ENCODE results near the gene VPREB3. TPM values are rescaled to one million over a fixed set of nuclear protein-coding genes. Genes with fewer than 3 reads are reported as not detected.

The VPREB3 gene
- total and polyA plus RNA-seq, 2 donors (not counting 1 experiment from before 2014, with no cell fraction given): 92.7 to 461 TPM

DNA sequence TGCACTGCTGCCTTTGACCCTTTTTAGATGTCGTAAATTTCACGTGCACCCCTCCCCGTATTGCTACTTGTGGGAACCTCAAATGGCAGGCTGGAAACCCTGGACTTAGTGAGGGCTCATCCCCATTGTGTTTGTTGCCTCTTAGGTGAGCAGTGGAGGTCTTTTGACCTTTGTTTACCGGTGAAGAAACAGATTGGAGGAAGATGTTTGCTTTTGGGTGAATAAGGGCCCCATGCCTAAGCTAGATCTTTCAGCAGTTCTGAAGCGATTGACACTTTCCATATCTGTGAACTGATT lies 33.3 kb upstream of the VPREB3 start:
- 0% methylated on average over 4 of the region's 5 CpGs for WGBS (ENCODE audit: insufficient coverage)
- H3K9me3 ChIP-seq (ENCODE audit: control extremely low read depth in 1 of 3, control insufficient read depth in 2 of 3, insufficient read depth in 1 of 3, low read length in 2 of 3): no peaks in the 10 kb centered on the region
- no peaks in the 10 kb centered on the region for H3K27me3 Mint-ChIP-seq
- H2AFZ ChIP-seq (ENCODE audit: insufficient read depth, low read depth, low read length, poor library complexity, severe bottlenecking): peak overlapping the region; percentile 81
- H3K4me1 ChIP-seq (ENCODE audit: control insufficient read depth in 2 of 2, insufficient read depth in 2 of 2, low read length in 2 of 2): peaks cover 48 to 58% of the 10 kb centered on the region in 2 donors
- peak overlapping the region; percentile 91 for H3K27ac Mint-ChIP-seq
- intact Hi-C loops (cut with micrococcal nuclease): loop anchor here (1.0 to 10.0 kb wide), 8 partner anchors 13 to 227 kb away; partner anchors contain the start of genes CABIN1 and MMP11
- H3K79me2 ChIP-seq (ENCODE audit: control insufficient read depth, insufficient read depth, low read length): peaks cover 52% of the 10 kb centered on the region
- POLR2A ChIA-PET: interaction anchor here (1.0 to 2.9 kb wide), 7 partner anchors 12 to 62 kb away, joined by 3 to 29 read pairs (median 9); partner anchors contain the start of genes DERL3, VPREB3 and ZNF70
- H3K4me2 ChIP-seq (replicated peaks; ENCODE audit: low read depth, low read length, poor library complexity, severe bottlenecking): peak overlapping the region; percentile 80
- ATAC-seq (ENCODE audit: low read depth) (no peak), DNase-seq (no peak)
- peaks cover 49% of the 10 kb centered on the region for H4K20me1 ChIP-seq (ENCODE audit: control insufficient read depth, insufficient read depth, low read length, poor library complexity, severe bottlenecking)
- H3K9me3 Mint-ChIP-seq (ENCODE audit: insufficient read depth): no peaks in the 10 kb centered on the region
- peak overlapping the region; percentile 72 to 95 (median 84) for H3K4me3 ChIP-seq (ENCODE audit: control extremely low read depth in 1 of 5, extremely low read depth in 1 of 5, insufficient read depth in 1 of 5, low read depth in 2 of 5, low read length in 4 of 5)
- no peaks in the 10 kb centered on the region for H3K27me3 ChIP-seq (replicated peaks in 1 of 4; ENCODE audit: control extremely low read depth in 1 of 4, control insufficient read depth in 3 of 4, insufficient read depth in 4 of 4, low read length in 3 of 4)
- peak overlapping the region; percentile 95 for H3K4me3 Mint-ChIP-seq
- peak overlapping the region; percentile 95 for H3K9ac ChIP-seq (ENCODE audit: low read length)
- H3K36me3 ChIP-seq (replicated peaks in 1 of 2; ENCODE audit: control extremely low read depth in 1 of 2, control insufficient read depth in 1 of 2, extremely low read depth in 1 of 2, insufficient read depth in 2 of 2, low read length in 1 of 2): peaks cover 0 to 14% of the 10 kb centered on the region in 2 experiments
- H3K27ac ChIP-seq (ENCODE audit: low read length in 2 of 2): peak overlapping the region; percentile 48 to 98
- TF ChIP-seq, protein P1, sequence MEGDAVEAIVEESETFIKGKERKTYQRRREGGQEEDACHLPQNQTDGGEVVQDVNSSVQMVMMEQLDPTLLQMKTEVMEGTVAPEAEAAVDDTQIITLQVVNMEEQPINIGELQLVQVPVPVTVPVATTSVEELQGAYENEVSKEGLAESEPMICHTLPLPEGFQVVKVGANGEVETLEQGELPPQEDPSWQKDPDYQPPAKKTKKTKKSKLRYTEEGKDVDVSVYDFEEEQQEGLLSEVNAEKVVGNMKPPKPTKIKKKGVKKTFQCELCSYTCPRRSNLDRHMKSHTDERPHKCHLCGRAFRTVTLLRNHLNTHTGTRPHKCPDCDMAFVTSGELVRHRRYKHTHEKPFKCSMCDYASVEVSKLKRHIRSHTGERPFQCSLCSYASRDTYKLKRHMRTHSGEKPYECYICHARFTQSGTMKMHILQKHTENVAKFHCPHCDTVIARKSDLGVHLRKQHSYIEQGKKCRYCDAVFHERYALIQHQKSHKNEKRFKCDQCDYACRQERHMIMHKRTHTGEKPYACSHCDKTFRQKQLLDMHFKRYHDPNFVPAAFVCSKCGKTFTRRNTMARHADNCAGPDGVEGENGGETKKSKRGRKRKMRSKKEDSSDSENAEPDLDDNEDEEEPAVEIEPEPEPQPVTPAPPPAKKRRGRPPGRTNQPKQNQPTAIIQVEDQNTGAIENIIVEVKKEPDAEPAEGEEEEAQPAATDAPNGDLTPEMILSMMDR (IDR thresholded peaks at IDR 0.05): no peak
- CTCF ChIA-PET: interaction anchor here (1.7 to 3.2 kb wide), 3 partner anchors 17 to 70 kb away, joined by 6 to 20 read pairs (median 6); partner anchors contain the start of gene SLC2A11
- peaks cover 44% of the 10 kb centered on the region for H3K4me1 Mint-ChIP-seq

DNA sequence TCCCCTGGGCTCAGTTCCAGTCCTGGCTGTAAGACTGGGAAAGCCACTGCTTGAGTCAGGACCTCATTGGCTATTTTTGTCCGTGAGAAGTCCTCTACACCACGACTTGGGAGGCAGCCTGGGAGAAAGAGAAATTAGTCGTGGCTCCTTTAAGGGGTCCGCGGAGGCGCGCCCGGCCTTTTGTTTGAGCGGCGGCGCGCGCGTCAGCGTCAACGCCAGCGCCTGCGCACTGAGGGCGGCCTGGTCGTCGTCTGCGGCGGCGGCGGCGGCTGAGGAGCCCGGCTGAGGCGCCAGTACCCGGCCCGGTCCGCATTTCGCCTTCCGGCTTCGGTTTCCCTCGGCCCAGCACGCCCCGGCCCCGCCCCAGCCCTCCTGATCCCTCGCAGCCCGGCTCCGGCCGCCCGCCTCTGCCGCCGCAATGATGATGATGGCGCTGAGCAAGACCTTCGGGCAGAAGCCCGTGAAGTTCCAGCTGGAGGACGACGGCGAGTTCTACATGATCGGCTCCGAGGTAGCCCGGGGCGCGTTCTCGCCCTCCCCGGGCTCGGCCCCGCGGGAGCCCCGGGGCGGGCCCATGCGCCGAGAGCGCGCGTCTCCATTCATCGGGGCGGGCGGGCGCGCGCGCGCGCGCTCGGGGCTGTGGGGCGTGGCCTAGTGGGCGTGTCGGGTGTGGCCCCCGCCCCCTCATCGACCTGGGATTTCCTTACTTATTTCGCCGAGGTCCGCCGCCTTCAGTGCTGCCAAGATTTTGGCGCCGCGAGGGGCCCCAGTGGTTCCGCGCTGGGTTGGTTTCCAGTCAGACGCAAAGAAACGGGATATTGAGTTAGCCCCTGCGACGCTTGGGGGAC lies 32.8 kb upstream of the VPREB3 start, which contains the start of gene SMARCB1:
TSS of gene SMARCB1 (plus strand) at position 215 of the 848 bp plus-strand sequence. CDS start at position 419, 204 bp downstream.
- under 1% methylated on average over 95 of the region's 97 CpGs for WGBS (ENCODE audit: insufficient coverage)
- peak within 1 kb of the TSS; percentile 81 for H2AFZ ChIP-seq (ENCODE audit: insufficient read depth, low read depth, low read length, poor library complexity, severe bottlenecking)
- DNase-seq: peak; percentile 94
- intact Hi-C loops (cut with micrococcal nuclease): loop anchor here (1.0 to 10.0 kb wide), 8 partner anchors 13 to 228 kb away; partner anchors contain the start of genes CABIN1 and MMP11
- peaks cover 48 to 58% of the 10 kb centered on the region in 2 donors for H3K4me1 ChIP-seq (ENCODE audit: control insufficient read depth in 2 of 2, insufficient read depth in 2 of 2, low read length in 2 of 2)
- peak within 1 kb of the TSS; percentile 72 to 95 (median 84) for H3K4me3 ChIP-seq (ENCODE audit: control extremely low read depth in 1 of 5, extremely low read depth in 1 of 5, insufficient read depth in 1 of 5, low read depth in 2 of 5, low read length in 4 of 5)
- H3K4me2 ChIP-seq (replicated peaks; ENCODE audit: low read depth, low read length, poor library complexity, severe bottlenecking): peak within 1 kb of the TSS; percentile 80
- peaks cover 47% of the 10 kb centered on the region for H3K79me2 ChIP-seq (ENCODE audit: control insufficient read depth, insufficient read depth, low read length)
- peak; percentile 85 for ATAC-seq (ENCODE audit: low read depth)
- Mint-ChIP-seq H3K27me3 (no peaks in the 10 kb centered on the region), H3K4me1 (peaks cover 39% of the 10 kb centered on the region), H3K9me3 (ENCODE audit: insufficient read depth) (no peaks in the 10 kb centered on the region), H3K27ac (peak within 1 kb of the TSS; percentile 91), H3K4me3 (peak within 1 kb of the TSS; percentile 95)
- TF ChIP-seq, protein P1 (IDR thresholded peaks at IDR 0.05): no peak
- TF ChIP-seq EZH2 (IDR thresholded peaks at IDR 0.05; ENCODE audit: borderline replicate concordance, insufficient read depth, low read depth, low read length, poor library complexity, severe bottlenecking): no peak
- H3K27me3 ChIP-seq (replicated peaks in 1 of 4; ENCODE audit: control extremely low read depth in 1 of 4, control insufficient read depth in 3 of 4, insufficient read depth in 4 of 4, low read length in 3 of 4): no peaks in the 10 kb centered on the region
- peak within 1 kb of the TSS; percentile 95 for H3K9ac ChIP-seq (ENCODE audit: low read length)
- H3K9me3 ChIP-seq (ENCODE audit: control extremely low read depth in 1 of 3, control insufficient read depth in 2 of 3, insufficient read depth in 1 of 3, low read length in 2 of 3): no peaks in the 10 kb centered on the region
- POLR2A ChIA-PET: interaction anchor here (1.0 to 2.9 kb wide), 8 partner anchors 12 to 63 kb away, joined by 3 to 29 read pairs (median 8); partner anchors contain the start of genes DERL3, VPREB3 and ZNF70
- CTCF ChIA-PET: interaction anchor here (1.7 to 3.2 kb wide), 2 partner anchors 16 to 63 kb away, joined by 6 to 20 read pairs; no protein-coding TSS in a partner anchor
- peaks cover 44% of the 10 kb centered on the region for H4K20me1 ChIP-seq (ENCODE audit: control insufficient read depth, insufficient read depth, low read length, poor library complexity, severe bottlenecking)
- H3K27ac ChIP-seq (ENCODE audit: low read length in 2 of 2): peak within 1 kb of the TSS; percentile 94 to 98
- peaks cover 0 to 8% of the 10 kb centered on the region in 2 experiments for H3K36me3 ChIP-seq (replicated peaks in 1 of 2; ENCODE audit: control extremely low read depth in 1 of 2, control insufficient read depth in 1 of 2, extremely low read depth in 1 of 2, insufficient read depth in 2 of 2, low read length in 1 of 2)

All from B cell (primary cell).